ENCODE data around the gene CAB39L.
A peak's percentile ranks its signal among the peaks of the same experiment; 100 is the strongest.

Gene CAB39L

DNA sequence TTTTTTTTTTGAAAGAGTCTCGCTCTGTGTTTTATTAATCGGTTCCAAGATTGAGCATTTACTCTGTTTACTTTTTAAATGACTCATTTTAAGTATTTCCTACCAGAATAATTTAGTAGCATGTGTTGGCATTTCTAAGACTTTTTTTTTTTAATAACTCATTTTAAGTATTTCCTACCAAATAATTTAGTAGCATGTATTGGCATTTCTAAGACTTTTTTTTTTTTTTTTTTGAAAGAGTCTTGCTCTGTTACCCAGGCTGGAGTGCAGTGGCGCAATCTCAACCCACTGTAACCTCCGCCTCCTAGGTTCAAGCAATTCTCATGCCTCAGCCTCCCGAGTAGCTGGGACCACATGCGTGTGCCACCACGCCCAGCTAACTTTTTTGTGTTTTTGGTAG, 13.4 kb upstream of the CAB39L start:
- no peak for TF ChIP-seq CTCF (IDR thresholded peaks at IDR 0.05; ENCODE audit: insufficient read depth, low read length, poor library complexity, severe bottlenecking)
- TF ChIP-seq EZH2phosphoT487 (conservative IDR thresholded peaks at IDR 0.05; ENCODE audit: low read length) = no peak
- Histone ChIP-seq H3K27ac (ENCODE audit: low read depth, low read length) (no peak overlapping the region), H2AFZ (ENCODE audit: low read depth, low read length, severe bottlenecking) (no peak overlapping the region), H3K4me2 (ENCODE audit: low read depth, low read length, poor library complexity, severe bottlenecking) (no peak overlapping the region), H3K9ac (ENCODE audit: low read length) (no peak overlapping the region), H4K20me1 (ENCODE audit: low read depth, low read length) (no peaks in the 10 kb centered on the region), H3K36me3 (ENCODE audit: low read length) (peaks cover 33% of the 10 kb centered on the region), H3K79me2 (ENCODE audit: insufficient read depth, low read length) (peaks cover 21% of the 10 kb centered on the region), H3K4me3 (ENCODE audit: insufficient read depth, low read length, poor library complexity, severe bottlenecking) (no peak overlapping the region), H3K9me2 (replicated peaks; ENCODE audit: insufficient read depth, low read length) (no peaks in the 10 kb centered on the region), H3K27me3 (ENCODE audit: low read length) (no peaks in the 10 kb centered on the region), H3K9me3 (ENCODE audit: insufficient read depth, low read length) (no peaks in the 10 kb centered on the region), H3F3A (ENCODE audit: insufficient read depth) (peaks cover 12% of the 10 kb centered on the region; the same call in 1 of the 2 replicates)

DNA sequence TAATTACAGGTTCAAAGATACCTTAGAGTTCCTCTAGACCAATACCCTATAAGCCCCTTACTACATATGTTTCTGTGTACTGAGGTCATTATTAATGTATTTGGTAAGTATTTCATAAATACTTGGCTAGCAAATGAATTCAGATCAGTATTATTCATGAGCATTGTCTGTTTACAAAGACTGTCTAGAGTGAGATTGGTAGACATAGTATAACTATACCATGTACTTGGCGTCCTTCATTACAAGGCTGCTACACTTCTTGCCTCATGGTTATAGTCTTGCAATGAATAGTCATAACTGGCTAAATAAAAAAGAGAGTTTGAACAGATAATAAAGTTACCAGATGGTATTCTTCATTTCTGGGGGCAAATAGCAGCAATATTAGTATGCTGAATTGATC, 12.3 kb upstream of the CAB39L start:
- H3K27ac ChIP-seq (ENCODE audit: low read depth, low read length) = no peak overlapping the region
- peaks cover 22% of the 10 kb centered on the region for H3K36me3 ChIP-seq (ENCODE audit: low read length)
- no peak for TF ChIP-seq EZH2phosphoT487 (conservative IDR thresholded peaks at IDR 0.05; ENCODE audit: low read length)
- TF ChIP-seq CTCF (IDR thresholded peaks at IDR 0.05; ENCODE audit: insufficient read depth, low read length, poor library complexity, severe bottlenecking) = no peak

DNA sequence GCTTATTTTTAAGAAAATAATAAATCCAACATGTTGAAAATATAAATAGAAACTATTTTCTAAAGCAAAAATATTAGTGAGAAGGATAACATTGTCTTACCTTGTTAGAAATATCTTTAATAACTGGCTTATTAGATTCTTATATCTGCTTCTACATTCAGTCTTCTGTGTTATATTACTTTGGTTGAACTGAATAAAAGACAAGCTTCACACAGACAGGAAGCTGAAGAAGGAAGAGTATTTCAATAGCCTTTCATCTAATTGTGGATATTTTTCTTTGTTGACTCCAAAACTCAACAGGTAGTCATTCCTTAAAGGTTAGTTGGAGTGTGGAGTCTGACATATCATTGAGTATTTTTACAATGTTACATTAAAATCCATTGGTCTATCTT, 11.1 kb upstream of the CAB39L start:
- H3K9me3 ChIP-seq (ENCODE audit: insufficient read depth, low read length) = no peaks in the 10 kb centered on the region
- no peak overlapping the region for H3K9ac ChIP-seq (ENCODE audit: low read length)
- H3K27me3 ChIP-seq (ENCODE audit: low read length) = no peaks in the 10 kb centered on the region
- no peak for TF ChIP-seq EZH2phosphoT487 (conservative IDR thresholded peaks at IDR 0.05; ENCODE audit: low read length)
- no peak for TF ChIP-seq CTCF (IDR thresholded peaks at IDR 0.05; ENCODE audit: insufficient read depth, low read length, poor library complexity, severe bottlenecking)
- H3K36me3 ChIP-seq (ENCODE audit: low read length) = peaks cover 11% of the 10 kb centered on the region; the same call in 1 of the 2 replicates
- H3K27ac ChIP-seq (ENCODE audit: low read depth, low read length) = peak overlapping the region; percentile 46
- no peak overlapping the region for H2AFZ ChIP-seq (ENCODE audit: low read depth, low read length, severe bottlenecking)
- peaks cover 34% of the 10 kb centered on the region for H3K79me2 ChIP-seq (ENCODE audit: insufficient read depth, low read length)
- peak overlapping the region; percentile 46 for H3K4me2 ChIP-seq (ENCODE audit: low read depth, low read length, poor library complexity, severe bottlenecking)
- no peaks in the 10 kb centered on the region for H4K20me1 ChIP-seq (ENCODE audit: low read depth, low read length)
- H3K4me3 ChIP-seq (ENCODE audit: insufficient read depth, low read length, poor library complexity, severe bottlenecking) = no peak overlapping the region
- peaks cover 12% of the 10 kb centered on the region; the same call in 1 of the 2 replicates for H3F3A ChIP-seq (ENCODE audit: insufficient read depth)
- H3K9me2 ChIP-seq (replicated peaks; ENCODE audit: insufficient read depth, low read length) = no peaks in the 10 kb centered on the region

More for the DNA sequence above, 12.3 kb upstream of the CAB39L start:
- Histone ChIP-seq H3K9me2 (replicated peaks; ENCODE audit: insufficient read depth, low read length) (no peaks in the 10 kb centered on the region), H3K79me2 (ENCODE audit: insufficient read depth, low read length) (peaks cover 28% of the 10 kb centered on the region), H4K20me1 (ENCODE audit: low read depth, low read length) (no peaks in the 10 kb centered on the region), H3K9me3 (ENCODE audit: insufficient read depth, low read length) (no peaks in the 10 kb centered on the region), H3K9ac (ENCODE audit: low read length) (no peak overlapping the region), H2AFZ (ENCODE audit: low read depth, low read length, severe bottlenecking) (no peak overlapping the region), H3K4me2 (ENCODE audit: low read depth, low read length, poor library complexity, severe bottlenecking) (no peak overlapping the region), H3K4me3 (ENCODE audit: insufficient read depth, low read length, poor library complexity, severe bottlenecking) (no peak overlapping the region), H3F3A (ENCODE audit: insufficient read depth) (peaks cover 12% of the 10 kb centered on the region; the same call in 1 of the 2 replicates), H3K27me3 (ENCODE audit: low read length) (no peaks in the 10 kb centered on the region)
